Measurements from ENCODE around the gene TOMM34. TPM values are rescaled to one million over a fixed set of nuclear protein-coding genes. Genes with fewer than 3 reads are reported as not detected.

The TOMM34 gene
- polyA plus RNA-seq, 1 donor (not counting 4 experiments of a cell fraction or from before 2014, with no cell fraction given): 32.9 TPM

DNA sequence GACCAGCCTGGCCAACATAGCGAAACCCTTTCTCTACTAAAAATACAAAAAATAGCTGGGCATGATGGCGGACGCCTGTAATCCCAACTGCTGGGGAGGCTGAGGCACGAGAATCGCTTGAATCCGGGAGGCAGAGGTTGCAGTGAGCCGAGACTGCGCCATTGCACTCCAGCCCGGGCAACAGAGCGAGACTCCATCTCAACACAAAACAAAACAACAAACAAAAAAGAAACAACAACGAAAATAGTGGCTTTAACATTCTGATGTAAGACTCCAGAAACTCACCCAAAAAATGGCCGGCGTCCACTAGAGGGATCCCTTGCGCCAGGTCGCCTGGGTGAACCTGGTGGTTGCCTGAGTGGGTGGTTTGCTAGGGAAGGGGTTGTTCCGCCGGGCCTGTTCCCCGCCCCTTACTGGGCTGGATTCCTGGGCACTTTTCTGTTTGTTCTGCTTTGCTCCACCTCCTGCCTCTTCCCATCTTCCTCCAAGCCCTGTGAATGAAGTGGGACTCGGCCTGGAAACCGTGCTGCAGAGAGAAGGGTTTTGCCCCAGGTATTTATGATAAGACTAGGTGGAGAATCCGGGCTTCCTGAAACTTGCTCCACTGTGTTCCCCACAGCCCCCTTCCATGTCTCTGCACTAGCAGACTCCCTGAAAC is 48.8 kb downstream of the TOMM34 start:
- H3K79me2 ChIP-seq (ENCODE audit: control insufficient read depth, insufficient read depth, low read length): peaks cover 3% of the 10 kb centered on the region
- dilution Hi-C loops (cut with MboI; ENCODE audit: extremely low pct_ligation_motif_present, low sequenced_read_pairs): no loop called here
- peaks cover 14 to 15% of the 10 kb centered on the region in 2 experiments for H3K36me3 ChIP-seq (ENCODE audit: control insufficient read depth in 2 of 2, extremely low read depth in 1 of 2, insufficient read depth in 2 of 2, low read length in 2 of 2)
- FAIRE-seq: no peak
- no peak overlapping the region for H3K9ac ChIP-seq (ENCODE audit: control insufficient read depth, extremely low read depth, insufficient read depth, low read length)
- peaks cover 10% of the 10 kb centered on the region for H4K20me1 ChIP-seq (ENCODE audit: control insufficient read depth, extremely low read depth, insufficient read depth, low read length)
- H3K9me3 ChIP-seq (ENCODE audit: control insufficient read depth, low read depth, low read length): no peaks in the 10 kb centered on the region
- TF ChIP-seq EZH2 (IDR thresholded peaks at IDR 0.05; ENCODE audit: low read length): no peak
- TF ChIP-seq, protein P1, sequence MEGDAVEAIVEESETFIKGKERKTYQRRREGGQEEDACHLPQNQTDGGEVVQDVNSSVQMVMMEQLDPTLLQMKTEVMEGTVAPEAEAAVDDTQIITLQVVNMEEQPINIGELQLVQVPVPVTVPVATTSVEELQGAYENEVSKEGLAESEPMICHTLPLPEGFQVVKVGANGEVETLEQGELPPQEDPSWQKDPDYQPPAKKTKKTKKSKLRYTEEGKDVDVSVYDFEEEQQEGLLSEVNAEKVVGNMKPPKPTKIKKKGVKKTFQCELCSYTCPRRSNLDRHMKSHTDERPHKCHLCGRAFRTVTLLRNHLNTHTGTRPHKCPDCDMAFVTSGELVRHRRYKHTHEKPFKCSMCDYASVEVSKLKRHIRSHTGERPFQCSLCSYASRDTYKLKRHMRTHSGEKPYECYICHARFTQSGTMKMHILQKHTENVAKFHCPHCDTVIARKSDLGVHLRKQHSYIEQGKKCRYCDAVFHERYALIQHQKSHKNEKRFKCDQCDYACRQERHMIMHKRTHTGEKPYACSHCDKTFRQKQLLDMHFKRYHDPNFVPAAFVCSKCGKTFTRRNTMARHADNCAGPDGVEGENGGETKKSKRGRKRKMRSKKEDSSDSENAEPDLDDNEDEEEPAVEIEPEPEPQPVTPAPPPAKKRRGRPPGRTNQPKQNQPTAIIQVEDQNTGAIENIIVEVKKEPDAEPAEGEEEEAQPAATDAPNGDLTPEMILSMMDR (optimal IDR thresholded peaks at IDR 0.05 in 1 of 3, IDR thresholded peaks at IDR 0.05 in 1 of 3, conservative IDR thresholded peaks at IDR 0.05 in 1 of 3; ENCODE audit: extremely low read depth in 1 of 3, insufficient read depth in 2 of 3, low read length in 3 of 3): peak in 2 of 3 experiments; percentile 36 to 58
- H3K27ac ChIP-seq (ENCODE audit: control insufficient read depth, insufficient read depth, low read length): no peak overlapping the region
- no peak overlapping the region for H3K4me2 ChIP-seq (ENCODE audit: control insufficient read depth, extremely low read depth, insufficient read depth, low read depth, low read length)
- DNase-seq (ENCODE audit: low read depth, low spot score): no peak
- peaks cover 6% of the 10 kb centered on the region for H3K4me1 ChIP-seq (ENCODE audit: control insufficient read depth, extremely low read depth, insufficient read depth, low read length)
- no peaks in the 10 kb centered on the region for H3K27me3 ChIP-seq (ENCODE audit: control insufficient read depth, extremely low read depth, insufficient read depth, low read length)
- no peak overlapping the region for H2AFZ ChIP-seq (ENCODE audit: control insufficient read depth, low read length)
- no peaks in the 10 kb centered on the region for H3K9me1 ChIP-seq (ENCODE audit: control insufficient read depth, extremely low read depth, insufficient read depth, low read length)
- no peak overlapping the region for H3K4me3 ChIP-seq (ENCODE audit: control insufficient read depth in 2 of 3, extremely low read depth in 1 of 3, insufficient read depth in 2 of 3, low read depth in 1 of 3, low read length in 3 of 3)

DNA sequence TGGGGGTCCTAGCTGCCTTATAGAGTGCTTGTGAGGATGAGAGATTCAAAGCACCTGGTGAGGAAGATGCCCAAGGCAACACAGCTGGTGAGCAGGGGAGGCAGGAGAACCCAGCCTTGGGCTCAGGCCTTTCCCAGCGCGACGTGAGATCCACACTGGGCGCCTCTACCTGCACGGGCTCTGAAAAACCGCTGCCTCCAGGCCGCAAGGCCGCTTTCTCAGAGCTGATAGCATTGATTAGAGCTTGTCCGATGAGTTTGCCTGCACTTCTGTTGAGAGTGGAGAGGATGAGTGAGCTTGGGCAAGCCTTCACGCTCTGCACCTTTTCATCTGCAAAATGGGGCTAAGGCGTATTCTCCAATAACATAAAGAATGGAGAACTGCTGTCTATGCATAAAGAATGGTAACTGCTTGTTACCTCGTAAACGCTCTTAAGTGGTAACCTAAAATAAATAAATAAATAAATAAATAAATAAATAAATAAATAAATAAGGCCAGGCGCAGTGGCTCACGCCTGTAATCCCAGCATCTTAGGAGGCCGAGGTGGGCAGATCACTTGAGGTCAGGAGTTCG is 49.4 kb downstream of the TOMM34 start:
- peak overlapping the region; percentile 62 for H3K9ac ChIP-seq (ENCODE audit: control insufficient read depth, extremely low read depth, insufficient read depth, low read length)
- FAIRE-seq (no peak), DNase-seq (ENCODE audit: low read depth, low spot score) (no peak)
- peak overlapping the region; percentile 58 for H2AFZ ChIP-seq (ENCODE audit: control insufficient read depth, low read length)
- peaks cover 10% of the 10 kb centered on the region for H4K20me1 ChIP-seq (ENCODE audit: control insufficient read depth, extremely low read depth, insufficient read depth, low read length)
- peak overlapping the region; percentile 57 to 79 (median 75) for H3K4me3 ChIP-seq (ENCODE audit: control insufficient read depth in 2 of 3, extremely low read depth in 1 of 3, insufficient read depth in 2 of 3, low read depth in 1 of 3, low read length in 3 of 3)
- H3K27ac ChIP-seq (ENCODE audit: control insufficient read depth, insufficient read depth, low read length): no peak overlapping the region
- H3K79me2 ChIP-seq (ENCODE audit: control insufficient read depth, insufficient read depth, low read length): peaks cover 3% of the 10 kb centered on the region
- peaks cover 6% of the 10 kb centered on the region for H3K4me1 ChIP-seq (ENCODE audit: control insufficient read depth, extremely low read depth, insufficient read depth, low read length)
- dilution Hi-C loops (cut with MboI; ENCODE audit: extremely low pct_ligation_motif_present, low sequenced_read_pairs): no loop called here
- H3K36me3 ChIP-seq (ENCODE audit: control insufficient read depth in 2 of 2, extremely low read depth in 1 of 2, insufficient read depth in 2 of 2, low read length in 2 of 2): peaks cover 14 to 15% of the 10 kb centered on the region in 2 experiments
- H3K9me1 ChIP-seq (ENCODE audit: control insufficient read depth, extremely low read depth, insufficient read depth, low read length): no peaks in the 10 kb centered on the region
- H3K9me3 ChIP-seq (ENCODE audit: control insufficient read depth, low read depth, low read length): no peaks in the 10 kb centered on the region
- peak overlapping the region; percentile 87 for H3K4me2 ChIP-seq (ENCODE audit: control insufficient read depth, extremely low read depth, insufficient read depth, low read depth, low read length)
- no peak for TF ChIP-seq EZH2 (IDR thresholded peaks at IDR 0.05; ENCODE audit: low read length)
- TF ChIP-seq, protein P1 (optimal IDR thresholded peaks at IDR 0.05 in 1 of 3, IDR thresholded peaks at IDR 0.05 in 1 of 3, conservative IDR thresholded peaks at IDR 0.05 in 1 of 3; ENCODE audit: extremely low read depth in 1 of 3, insufficient read depth in 2 of 3, low read length in 3 of 3): no peak
- H3K27me3 ChIP-seq (ENCODE audit: control insufficient read depth, extremely low read depth, insufficient read depth, low read length): no peaks in the 10 kb centered on the region

Measured in keratinocyte (primary cell).